GM23338 (cell line): Measurements from ENCODE around the gene CELSR3.

Experiments
- CREB1 ChIP-seq: fragments of 250-450 bp; sonication (Bioruptor Pico); IDR thresholded peaks from 2 replicates; pipeline ENCODE4 v1.5.0; 2020; ENCODE audit warnings: low read depth, mild to moderate bottlenecking, moderate library complexity
- CTCF ChIP-seq, 2 experiments: fragments of 200-600 bp in 1 of 2; sonication (generic) in 1 of 2; conservative IDR thresholded peaks; 2 replicates each; pipeline versions ENCODE4 v1.5.1 to v1.6.1; 2016 to 2017; ENCODE audit warnings: antibody characterized with exemption in 2 of 2, low read depth in 2 of 2, mild to moderate bottlenecking in 2 of 2, moderate library complexity in 1 of 2
- EZH2 ChIP-seq: fragments of 200-600 bp; sonication (generic); IDR thresholded peaks from one replicate; pipeline ENCODE4 v1.8.0; 2017; ENCODE audit warnings: antibody characterized with exemption, mild to moderate bottlenecking, low read depth; ENCODE audit not compliant: unreplicated experiment
- EZH2phosphoT487 ChIP-seq: fragments of 200-600 bp; sonication (generic); IDR thresholded peaks from one replicate; pipeline ENCODE4 v1.8.1; 2018; ENCODE audit warnings: antibody characterized with exemption; ENCODE audit not compliant: unreplicated experiment
- JUNB ChIP-seq: IDR thresholded peaks from one replicate; pipeline ENCODE4 v1.6.1; 2016; ENCODE audit warnings: antibody characterized with exemption; ENCODE audit not compliant: unreplicated experiment
- NANOG ChIP-seq: IDR thresholded peaks from 2 replicates; pipeline ENCODE4 v1.6.1; 2016; ENCODE audit warnings: antibody characterized with exemption, borderline replicate concordance
- POLR2AphosphoS5 ChIP-seq: IDR thresholded peaks from 2 replicates; pipeline ENCODE4 v1.6.1; 2016; ENCODE audit warnings: antibody characterized with exemption, low read depth
- REST ChIP-seq: IDR thresholded peaks from one replicate; pipeline ENCODE4 v1.6.1; 2018; ENCODE audit warnings: antibody characterized with exemption; ENCODE audit not compliant: unreplicated experiment
- ZNF331 ChIP-seq: fragments of 250-450 bp; sonication (Bioruptor Pico); IDR thresholded peaks from 2 replicates; pipeline ENCODE4 v1.5.0; 2020; ENCODE audit warnings: low read depth, mild to moderate bottlenecking, moderate library complexity
- ZNF462 ChIP-seq: fragments of 250-450 bp; sonication (Bioruptor Pico); IDR thresholded peaks from 2 replicates; pipeline ENCODE4 v1.5.0; 2020; ENCODE audit warnings: mild to moderate bottlenecking, moderate library complexity

GRCh38 chr3:48609088-48610005 is 53.3 kb downstream of the CELSR3 start, which contains the start of gene UQCRC1:
- TF ChIP-seq REST (no peak), CTCF (conservative IDR thresholded peaks at IDR 0.05; ENCODE audit: low read depth in 2 of 2) (peak; percentile 31 to 64), POLR2AphosphoS5 (peak; percentile 99), NANOG (no peak), JUNB (no peak), EZH2 (no peak), EZH2phosphoT487 (no peak), ZNF331 (CRISPR knock-in tag) (no peak), ZNF462 (no peak), CREB1 (CRISPR knock-in tag) (no peak)
